Midbrain (tissue), 1 donor: ENCODE measurements around the gene ANKRD17.

ENCODE experiments used
- DNase-seq: peaks from one replicate; lab custom pipeline; 2025; lab: John Stamatoyannopoulos, UW

The ANKRD17 gene

GRCh38 chr4:73104695-73105094 lies 153.9 kb downstream of the ANKRD17 start:
- DNase-seq: no peak

GRCh38 chr4:73103799-73104503 lies 154.6 kb downstream of the ANKRD17 start:
- no peak for DNase-seq

GRCh38 chr4:73099143-73099542 lies 159.5 kb downstream of the ANKRD17 start:
- no peak for DNase-seq

GRCh38 chr4:73098713-73099112 lies 159.9 kb downstream of the ANKRD17 start:
- DNase-seq: no peak

GRCh38 chr4:73098016-73098415 lies 160.6 kb downstream of the ANKRD17 start:
- no peak for DNase-seq

- DNase-seq: no peak
Observed at GRCh38 chr4:73092868-73093267, 165.7 kb downstream of the ANKRD17 start.

DNA sequence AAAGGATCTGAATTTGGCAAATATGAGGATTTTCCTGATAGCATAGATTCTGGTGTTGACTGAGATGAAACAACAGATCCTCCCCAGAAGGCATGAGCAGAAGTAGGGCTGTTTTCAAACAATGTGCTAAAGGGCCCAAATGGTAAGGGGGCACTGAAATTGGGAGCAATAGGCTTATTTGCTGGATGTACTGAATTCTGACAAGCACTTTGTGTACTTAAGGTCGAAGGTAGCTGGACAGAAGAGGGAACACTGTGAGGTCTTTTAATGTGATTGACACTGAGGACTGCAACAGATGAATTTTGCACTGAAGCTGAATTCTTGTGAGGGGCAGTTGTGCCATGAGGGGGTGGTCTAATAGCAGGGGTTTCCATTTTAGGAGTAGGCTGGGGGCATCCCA lies 167.9 kb downstream of the ANKRD17 start:
- no peak for DNase-seq

GRCh38 chr4:73087871-73088270 lies 170.7 kb downstream of the ANKRD17 start:
- no peak for DNase-seq

- DNase-seq: no peak
Observed at GRCh38 chr4:73086095-73086868, 172.3 kb downstream of the ANKRD17 start.

- no peak for DNase-seq
Observed at GRCh38 chr4:73080789-73081188, 177.8 kb downstream of the ANKRD17 start.

GRCh38 chr4:73075832-73076231 lies 182.8 kb downstream of the ANKRD17 start:
- DNase-seq: no peak

GRCh38 chr4:73070074-73070390 lies 188.6 kb downstream of the ANKRD17 start:
- DNase-seq: no peak

DNA sequence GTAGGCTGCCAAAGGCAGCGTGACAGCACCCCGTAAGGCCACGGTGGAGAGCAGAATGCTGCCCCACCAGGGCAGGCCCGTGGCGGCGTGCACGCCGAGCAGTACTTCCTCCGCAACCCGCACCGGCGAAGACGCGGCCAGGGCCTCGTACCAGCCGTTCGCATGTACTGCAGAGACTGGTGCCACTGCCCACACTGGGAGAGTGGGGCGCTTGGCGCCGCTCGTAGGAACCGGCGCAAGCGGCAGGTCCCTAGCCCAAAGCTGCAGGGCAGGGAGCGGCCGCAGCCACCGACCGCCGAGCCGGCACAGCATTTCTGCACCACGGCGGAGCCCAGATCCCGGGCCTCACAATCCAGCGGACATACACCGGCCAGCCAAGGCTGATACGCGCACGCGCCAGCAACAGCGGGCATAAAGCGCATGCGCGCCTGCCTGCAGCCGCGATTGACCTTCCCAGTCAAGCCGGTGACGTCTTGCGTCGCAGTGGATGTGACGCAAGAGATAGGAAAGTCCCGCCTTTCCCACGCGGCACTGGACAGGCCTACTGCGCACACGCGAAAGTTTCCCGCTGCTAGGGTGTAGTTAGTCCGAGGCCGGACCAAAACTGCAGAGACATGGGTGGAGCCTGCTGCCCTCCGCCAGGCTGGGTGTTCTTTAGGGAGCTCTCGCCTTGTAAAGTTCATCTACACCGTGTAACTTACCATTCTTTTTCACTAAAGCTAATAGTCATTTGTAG lies 189.1 kb downstream of the ANKRD17 start, which contains the start of gene COX18:
Gene COX18 (minus strand): TSS at position 379 of the 736 bp plus-strand sequence. CDS start 67 bp downstream, at position 312.
- peak; percentile 99 for DNase-seq

DNA sequence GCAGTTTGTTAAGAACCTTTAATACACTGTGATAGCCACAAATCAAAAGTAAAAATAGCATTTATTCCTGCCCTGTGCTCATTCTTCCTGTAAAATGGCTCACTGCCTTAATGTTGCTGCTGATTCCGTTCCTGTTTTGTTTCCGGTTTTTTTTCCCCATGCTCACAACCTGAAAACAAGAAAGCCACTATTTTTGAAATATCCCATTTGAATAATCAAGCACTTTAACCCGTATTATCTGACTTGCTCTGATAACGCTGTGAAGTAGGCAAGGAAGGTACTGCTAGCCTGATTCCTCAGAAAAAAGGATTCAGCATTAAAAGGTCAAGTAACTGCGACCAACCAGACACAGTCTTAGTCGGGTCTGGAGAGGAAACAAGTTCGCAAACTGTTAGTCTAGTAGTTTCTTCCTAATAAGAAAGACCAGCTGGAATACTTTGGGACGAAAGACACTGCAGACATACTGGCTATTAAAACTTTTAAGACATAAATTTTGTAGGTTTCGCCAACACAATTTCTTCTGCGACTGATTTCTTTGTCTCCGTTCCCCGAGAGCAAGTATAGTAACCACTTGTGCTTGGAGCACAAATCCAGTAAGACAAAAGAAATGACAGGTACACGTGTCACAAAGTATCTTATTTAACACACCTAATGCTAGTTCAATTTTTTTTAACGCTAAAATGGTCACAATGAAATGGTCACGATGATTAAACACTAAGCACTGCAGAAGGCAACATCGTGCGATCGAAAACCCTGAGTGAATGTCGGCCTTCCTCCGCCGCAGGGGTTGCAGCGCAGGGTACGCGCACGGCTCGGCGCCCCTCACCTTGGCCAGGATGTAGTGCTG lies 189.9 kb downstream of the ANKRD17 start:
- peak; percentile 57 for DNase-seq

DNA sequence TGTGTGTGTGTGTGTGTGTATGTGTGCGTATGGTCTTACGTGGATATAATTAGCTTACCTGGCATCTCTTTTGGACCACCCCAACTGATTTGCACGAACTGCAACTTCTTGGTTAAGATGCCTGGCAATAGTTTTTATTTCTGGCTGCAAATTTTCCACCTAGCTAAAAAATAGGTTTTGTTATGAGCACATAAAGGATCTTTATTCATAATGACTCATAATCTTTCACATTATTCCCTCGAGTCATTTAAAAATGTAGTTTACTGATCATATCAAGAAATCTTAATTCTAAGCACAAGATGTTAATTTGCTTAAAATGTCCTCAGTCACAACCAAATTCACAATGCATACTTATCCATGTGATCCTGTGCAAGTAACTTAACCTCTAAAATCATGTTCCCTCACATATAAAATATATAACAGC lies 190.6 kb downstream of the ANKRD17 start:
- no peak for DNase-seq

- no peak for DNase-seq
Observed at GRCh38 chr4:73066928-73067327, 191.7 kb downstream of the ANKRD17 start.

GRCh38 chr4:73066445-73066844 lies 192.2 kb downstream of the ANKRD17 start:
- no peak for DNase-seq

DNA sequence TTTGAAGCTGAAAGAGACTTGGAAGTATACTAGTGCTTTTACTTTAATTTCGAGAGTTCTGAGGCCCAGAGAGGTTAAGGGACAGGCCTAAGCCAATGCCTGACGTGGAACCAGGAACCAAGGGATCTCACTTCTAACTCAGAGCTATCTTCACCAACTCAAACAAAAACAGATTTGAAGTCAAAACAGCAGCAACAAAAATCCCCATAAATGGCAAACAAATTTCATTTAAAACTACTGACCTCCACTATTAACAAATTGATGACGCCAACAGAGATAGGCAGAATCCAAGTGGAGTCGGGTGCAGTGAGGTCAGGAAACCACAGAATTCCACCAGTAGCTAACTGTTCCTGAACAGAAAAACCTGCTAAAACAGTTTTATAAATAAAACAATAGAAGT lies 194.1 kb downstream of the ANKRD17 start:
- DNase-seq: no peak

GRCh38 chr4:73055241-73055897 lies 203.2 kb downstream of the ANKRD17 start:
- no peak for DNase-seq

DNA sequence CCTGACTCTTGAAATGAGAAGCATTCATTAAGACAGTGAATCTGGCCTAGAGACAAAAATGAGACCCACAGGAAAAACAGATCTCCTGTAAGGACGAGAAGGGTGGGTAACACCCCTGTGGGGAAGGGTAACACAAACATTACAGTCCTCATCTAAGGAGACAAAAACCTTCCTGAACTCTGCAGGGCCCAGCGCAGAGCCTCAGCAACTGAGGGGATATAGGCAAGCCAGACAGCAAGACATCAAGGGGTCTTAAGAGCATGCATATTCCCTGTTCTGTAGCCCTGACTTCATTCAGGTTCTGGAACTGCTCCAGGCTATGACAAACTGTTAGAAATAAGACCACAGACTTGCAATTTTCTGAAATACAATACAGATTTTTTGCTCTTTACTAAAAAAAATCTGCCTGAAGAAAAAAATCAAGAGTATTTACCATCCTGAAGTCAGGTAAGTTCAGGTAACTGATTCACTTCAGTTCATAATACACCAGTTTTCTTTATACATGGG lies 204.6 kb downstream of the ANKRD17 start:
- DNase-seq: no peak

DNA sequence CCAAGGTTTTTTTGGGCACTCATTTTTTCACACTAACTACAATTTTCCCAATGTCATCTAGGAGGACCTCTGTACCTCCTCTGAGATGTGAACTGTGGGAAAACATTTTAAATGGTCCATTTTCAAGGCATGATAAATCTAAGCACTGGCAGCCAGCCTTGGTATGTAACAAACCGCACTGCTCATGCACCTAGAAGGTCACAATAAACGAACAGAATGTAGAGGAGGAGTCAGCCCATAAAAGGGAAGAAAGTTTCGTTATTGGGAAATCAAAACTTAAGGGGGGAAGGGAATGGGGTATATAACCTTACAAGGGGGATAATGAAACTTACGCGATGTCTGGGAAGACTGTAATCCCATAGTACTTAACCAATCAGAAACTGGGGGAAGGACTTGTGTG lies 205.5 kb downstream of the ANKRD17 start:
- DNase-seq: no peak
